ENCODE data around the gene OR1B1.
"Not testable (repeated sequence)": the region's sequence is repeated elsewhere in the genome, so short reads cannot be mapped to it uniquely, and the experiment has no call there.

Gene OR1B1

DNA sequence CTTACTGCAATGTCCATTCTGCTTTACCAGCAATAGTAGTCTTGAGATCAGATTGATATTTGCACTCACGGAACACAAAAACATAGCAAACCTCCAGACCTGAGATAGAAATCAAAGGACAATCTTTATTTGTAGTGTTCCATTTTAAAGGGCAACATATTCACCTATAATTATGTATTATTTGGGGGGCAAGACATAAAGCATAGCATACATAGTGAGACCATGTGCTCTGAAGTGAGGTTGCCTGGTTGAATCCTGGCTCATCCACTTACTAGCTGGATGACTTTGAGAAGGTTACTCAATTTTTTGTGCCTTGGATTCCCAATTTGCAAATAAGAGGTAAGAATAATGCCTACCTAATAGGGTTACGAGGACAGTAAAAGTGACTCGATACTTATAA lies at the start of gene OR1B1:
TSS of gene OR1B1 (minus strand) at position 101 of the 400 bp plus-strand sequence.
- no peak for DNase-seq (ENCODE audit: low read depth in 3 of 3)

DNA sequence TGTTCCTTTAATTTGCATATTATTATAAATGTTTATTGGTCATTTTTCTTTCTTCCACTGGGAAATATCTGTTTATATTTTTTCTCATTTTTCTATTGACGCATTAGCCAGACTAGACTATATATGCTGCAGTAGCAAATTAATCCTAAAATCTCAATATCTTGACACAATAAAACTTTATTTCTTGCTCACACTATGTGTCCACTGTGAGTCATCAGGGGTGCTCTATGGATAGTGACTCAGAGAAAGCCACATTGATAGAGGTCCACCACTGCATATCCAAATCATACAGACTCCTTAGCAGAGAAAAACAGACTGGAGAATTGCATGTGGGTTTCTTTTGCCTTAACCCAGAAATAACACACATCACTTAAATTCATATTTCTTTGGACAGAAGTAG lies 38.3 kb upstream of the OR1B1 start:
- no peak for DNase-seq (ENCODE audit: low read depth in 3 of 3)

DNA sequence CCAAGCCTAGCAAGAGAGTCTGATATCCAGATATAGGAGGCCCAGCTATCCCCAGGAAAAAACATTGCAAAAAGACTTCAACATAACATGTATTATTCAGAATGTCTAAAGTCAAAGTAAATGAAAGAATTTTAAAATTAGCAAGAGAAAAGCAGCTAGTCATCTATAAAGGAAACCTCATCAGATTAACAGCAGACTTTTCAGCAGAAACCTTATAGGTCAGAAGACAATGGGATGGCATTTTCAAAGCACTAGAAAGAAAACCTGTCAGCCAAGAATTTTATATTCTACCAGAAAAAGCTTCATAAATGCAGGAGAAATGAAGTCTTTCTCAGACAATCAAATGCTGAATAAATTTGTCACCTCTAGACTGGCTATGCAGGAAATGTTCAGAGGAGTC lies 27.4 kb upstream of the OR1B1 start:
- DNase-seq (ENCODE audit: low read depth in 3 of 3), result no peak

DNA sequence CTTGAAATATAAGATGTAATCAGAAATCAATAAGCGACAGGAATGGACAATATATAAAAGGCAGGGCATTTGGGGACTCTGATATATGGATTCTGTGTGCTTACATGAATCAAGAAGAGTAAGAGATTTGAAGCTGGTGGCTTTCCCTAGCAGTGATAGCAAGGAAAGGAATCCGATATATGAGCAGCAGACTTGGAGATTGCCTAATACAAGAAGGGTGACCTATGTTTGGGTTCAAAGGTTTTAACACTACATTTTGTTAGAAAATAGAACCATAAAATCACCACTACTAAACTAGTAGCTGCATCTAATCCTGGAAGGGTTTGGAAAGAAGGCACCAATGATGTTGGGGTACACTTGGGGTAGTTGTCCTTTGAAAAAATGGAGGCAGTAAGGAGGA lies 15.1 kb upstream of the OR1B1 start:
- DNase-seq (ENCODE audit: low read depth in 3 of 3), result no peak

DNA sequence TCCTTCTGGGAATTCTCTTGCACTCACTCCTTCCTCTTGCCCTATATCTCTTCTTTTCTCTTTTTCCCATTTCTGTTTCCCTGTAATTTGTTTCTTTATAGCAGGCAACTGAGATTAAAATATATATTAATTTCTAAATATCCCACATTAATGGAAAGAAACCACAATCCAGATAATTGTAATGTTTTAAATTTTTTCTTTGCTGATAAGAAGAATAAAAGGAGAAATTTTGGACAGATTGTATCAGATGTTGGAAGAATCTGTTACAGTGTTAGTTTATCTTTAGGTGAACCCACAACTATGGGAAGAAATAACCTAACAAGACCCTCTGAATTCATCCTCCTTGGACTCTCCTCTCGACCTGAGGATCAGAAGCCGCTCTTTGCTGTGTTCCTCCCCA lies 4.0 kb upstream of the OR1B1 start, which contains the start of gene OR1L1:
TSS of gene OR1L1 (plus strand) at position 301 of the 400 bp plus-strand sequence. CDS start at position 301, 0 bp downstream.
- DNase-seq (ENCODE audit: low read depth in 3 of 3), result no peak

DNA sequence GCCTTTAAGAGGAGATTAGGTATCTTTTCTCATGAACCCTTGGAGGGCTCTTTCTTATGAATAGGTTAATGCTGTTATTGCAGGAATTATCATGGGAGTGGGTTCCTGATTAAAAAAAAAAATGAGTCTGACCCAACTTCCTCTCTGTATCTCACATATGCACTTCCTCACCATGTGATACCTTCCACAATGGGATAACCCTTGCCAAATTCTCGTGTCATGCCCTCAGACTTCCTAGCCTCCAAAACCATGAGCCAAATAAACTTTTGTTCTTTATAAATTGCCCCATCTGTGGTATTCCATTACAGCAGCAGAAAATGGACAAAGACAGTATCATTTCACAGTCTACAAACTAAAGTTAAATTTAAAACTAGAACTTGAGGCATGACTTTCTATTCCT lies 1.0 kb downstream of the OR1B1 start:
- no peak for DNase-seq (ENCODE audit: low read depth in 3 of 3)

DNA sequence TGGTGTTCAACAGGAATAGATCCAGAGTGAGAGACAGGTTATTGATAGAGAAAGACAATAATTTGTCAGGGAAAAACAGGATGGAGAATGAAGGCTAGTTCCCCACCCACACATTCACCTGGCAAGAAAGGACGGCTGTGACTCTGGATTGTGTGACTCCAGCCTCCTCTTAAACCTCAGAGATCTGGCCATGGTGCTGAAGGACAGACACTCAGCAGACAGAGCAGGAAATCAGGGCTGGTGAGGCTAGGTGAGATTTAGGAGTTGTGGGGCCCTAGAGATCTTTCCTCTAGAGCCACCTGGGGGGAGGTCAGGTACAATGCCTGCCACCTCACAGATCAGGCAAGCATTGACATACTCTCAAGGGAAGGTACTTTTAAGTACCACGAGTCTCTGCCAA lies 15.2 kb downstream of the OR1B1 start:
- DNase-seq (ENCODE audit: low read depth in 3 of 3), result no peak

DNA sequence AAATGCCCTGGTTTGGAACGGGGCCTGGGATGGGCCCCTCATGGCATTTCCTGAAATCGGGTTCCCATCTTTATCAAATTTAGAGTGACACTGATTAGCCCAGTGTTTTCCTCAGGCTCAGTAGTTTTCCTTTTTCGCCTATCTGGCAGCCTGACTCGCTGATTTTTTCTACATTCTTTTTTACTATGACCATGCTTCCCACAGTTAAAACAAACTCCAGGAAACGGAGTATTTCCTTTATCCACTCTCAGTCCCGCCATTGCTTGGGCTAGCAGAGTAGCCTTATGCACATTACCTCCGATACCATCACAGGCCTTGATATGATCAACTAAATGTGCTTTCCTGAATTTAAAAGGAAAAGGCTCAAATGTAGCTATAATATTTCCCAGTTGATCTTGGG lies 37.4 kb downstream of the OR1B1 start:
- DNase-seq (ENCODE audit: low read depth in 3 of 3), result no peak

DNA sequence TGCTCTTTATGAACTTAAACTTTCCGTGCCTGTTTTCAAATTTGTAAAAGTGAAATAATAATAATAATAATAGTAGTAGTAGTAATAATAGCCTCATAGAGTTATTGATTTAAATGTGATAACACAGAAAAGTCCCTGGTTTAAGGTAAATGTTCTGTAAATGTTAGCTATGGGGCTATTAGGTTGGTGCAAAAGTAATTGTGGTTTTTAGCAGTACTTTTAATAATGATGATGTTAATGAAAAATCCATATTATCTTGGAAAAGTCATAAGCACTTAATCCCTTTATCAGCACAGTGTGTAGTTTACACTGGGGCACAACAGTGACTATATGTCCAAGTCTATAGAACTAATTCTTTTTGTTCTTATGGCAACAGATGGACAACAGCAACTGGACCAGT lies 43.1 kb downstream of the OR1B1 start, which contains the start of gene OR1Q1:
TSS of gene OR1Q1 (plus strand) at position 377 of the 400 bp plus-strand sequence. CDS start at position 377, 0 bp downstream.
- DNase-seq (ENCODE audit: low read depth in 3 of 3), result no peak

DNA sequence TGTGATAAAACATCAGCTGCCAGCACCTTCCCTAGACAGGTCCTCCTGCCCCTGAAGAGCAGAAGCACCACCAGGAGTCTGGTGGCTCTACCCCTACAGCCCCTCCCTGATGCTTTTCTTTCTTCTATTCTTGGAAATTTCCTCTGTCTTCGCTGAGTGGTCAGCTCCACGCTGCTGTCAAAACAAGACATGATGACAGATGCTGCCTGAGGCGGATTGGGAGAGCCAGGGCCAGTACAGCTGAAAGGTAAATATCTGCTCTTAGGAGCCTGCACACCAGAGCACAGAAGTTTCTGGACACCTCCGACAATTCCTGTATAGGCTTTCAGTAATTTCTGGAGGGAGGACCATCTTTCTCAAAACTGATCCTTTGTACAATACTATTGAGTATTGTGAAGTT lies 47.6 kb downstream of the OR1B1 start:
- no peak for DNase-seq (ENCODE audit: low read depth in 3 of 3)

DNA sequence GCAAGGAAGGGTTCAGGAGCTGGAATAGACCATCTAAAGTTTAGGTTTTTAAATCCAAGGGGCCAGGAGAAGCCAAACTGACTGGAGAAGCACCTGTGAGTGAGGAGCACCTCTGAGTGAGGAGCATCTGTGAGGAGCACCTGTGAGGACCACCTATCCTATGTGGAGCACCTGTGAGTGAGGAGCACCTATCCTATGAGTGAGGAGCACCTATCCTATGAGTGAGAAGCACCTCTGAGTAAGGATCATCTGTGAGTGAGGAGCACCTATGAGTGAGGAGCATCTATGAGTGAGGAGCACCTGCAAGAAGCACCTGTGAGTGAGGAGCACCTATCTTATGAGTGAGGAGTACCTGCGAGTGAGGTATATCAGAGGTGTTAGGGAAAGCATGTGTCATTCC lies 50.8 kb downstream of the OR1B1 start:
- no peak for DNase-seq (ENCODE audit: low read depth in 3 of 3)

DNA sequence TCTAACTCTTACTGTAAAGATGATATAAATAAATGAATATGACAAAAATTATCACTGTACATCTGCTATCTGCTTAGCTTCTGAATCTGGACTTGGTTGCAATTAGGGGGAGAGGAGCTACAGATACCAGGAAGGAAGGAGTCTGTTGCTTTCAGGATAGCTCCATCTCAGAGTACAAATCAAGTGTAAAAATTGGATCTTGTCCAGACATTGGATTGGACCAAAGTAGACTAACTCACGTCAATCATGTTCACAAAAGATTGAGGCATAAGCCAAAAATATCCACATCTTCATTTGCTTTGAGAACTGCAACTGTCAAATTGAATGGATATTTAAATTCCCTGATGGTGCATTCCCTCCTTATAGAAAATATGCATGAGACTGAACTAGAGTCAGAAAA lies 51.7 kb downstream of the OR1B1 start:
- no peak for DNase-seq (ENCODE audit: low read depth in 3 of 3)

DNA sequence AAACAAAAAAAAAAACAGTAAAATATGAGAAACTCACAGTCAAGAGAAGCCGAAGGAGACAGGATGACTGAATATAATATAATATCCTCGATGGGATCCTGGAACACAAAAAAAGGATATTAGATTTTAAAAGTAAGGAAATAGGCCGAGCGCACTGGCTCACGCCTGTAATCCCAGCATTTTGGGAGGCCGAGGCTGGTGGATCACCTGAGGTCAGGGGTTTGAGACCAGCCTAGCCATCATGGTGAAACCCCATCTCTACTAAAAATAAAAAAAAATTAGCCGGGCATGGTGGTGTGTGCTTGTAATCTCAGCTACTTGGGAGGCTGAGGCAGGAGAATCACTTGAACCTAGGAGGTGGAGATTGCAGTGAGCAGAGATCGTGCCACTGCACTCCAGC lies 74.1 kb downstream of the OR1B1 start, which contains the start of gene OR1L8:
TSS of gene OR1L8 (minus strand) at position 101 of the 400 bp plus-strand sequence. CDS start 14,907 bp downstream, outside the sequence.
- not testable (repeated sequence) for DNase-seq (ENCODE audit: low read depth in 3 of 3)

DNA sequence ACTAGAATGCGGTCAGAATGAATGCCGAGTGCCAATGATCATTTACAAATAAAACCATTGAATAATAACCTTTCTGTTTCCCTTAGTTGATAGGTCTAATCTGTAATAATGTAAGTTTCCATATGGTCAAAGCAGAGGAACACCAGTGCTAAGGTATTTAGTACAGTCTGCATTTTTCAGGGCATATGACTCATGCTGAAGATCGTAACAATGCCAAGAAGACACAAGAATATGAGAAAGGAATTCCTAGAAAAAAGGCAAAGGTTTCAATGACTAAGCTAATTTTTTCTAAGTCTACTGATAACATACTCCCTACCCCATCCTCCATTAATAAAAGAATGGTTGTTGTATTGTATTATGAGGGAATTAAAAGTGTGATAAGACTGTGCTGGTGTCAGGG lies 77.1 kb downstream of the OR1B1 start:
- DNase-seq (ENCODE audit: low read depth in 3 of 3), result no peak

DNA sequence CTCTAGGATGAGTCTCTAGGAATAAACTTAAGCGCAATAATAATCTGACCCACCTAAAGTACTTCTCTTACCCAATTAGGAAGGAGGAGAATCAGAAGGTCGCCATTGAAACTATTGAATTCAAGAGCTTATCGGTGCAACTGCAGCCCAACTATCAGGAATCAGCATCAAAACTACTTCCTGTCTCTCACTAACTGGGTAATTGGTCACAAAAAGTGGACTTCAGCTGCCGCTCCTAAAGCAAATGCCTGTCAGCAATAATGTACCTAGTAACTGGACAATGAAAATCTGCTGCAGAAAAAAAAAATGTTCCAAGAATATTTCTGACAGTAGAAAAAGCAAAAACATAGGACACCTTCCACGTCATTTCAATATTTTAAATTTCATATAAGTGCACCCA lies 77.6 kb downstream of the OR1B1 start:
- no peak for DNase-seq (ENCODE audit: low read depth in 3 of 3)
